IMR-90 (cell line): ENCODE data around the gene AOPEP.

Source experiments
- CHD1 ChIP-seq: IDR thresholded peaks from 2 replicates; pipeline ENCODE4 v1.6.1; 2012; ENCODE audit warnings: low read depth, low read length, improper control_type of control experiment
- POLR2A ChIP-seq: IDR thresholded peaks from 2 replicates; pipeline ENCODE4 v1.6.1; 2012; ENCODE audit warnings: mild to moderate bottlenecking, low read depth, low read length
- RAD21 ChIP-seq: IDR thresholded peaks from 2 replicates; pipeline ENCODE4 v1.6.1; 2012; ENCODE audit warnings: low read length, improper control_type of control experiment
- TF ChIP-seq, protein P1 (sequence below): conservative IDR thresholded peaks from 2 replicates; pipeline ENCODE4 v1.5.1; 2012; ENCODE audit warnings: mild to moderate bottlenecking, low read depth, low read length, improper control_type of control experiment

DNA sequence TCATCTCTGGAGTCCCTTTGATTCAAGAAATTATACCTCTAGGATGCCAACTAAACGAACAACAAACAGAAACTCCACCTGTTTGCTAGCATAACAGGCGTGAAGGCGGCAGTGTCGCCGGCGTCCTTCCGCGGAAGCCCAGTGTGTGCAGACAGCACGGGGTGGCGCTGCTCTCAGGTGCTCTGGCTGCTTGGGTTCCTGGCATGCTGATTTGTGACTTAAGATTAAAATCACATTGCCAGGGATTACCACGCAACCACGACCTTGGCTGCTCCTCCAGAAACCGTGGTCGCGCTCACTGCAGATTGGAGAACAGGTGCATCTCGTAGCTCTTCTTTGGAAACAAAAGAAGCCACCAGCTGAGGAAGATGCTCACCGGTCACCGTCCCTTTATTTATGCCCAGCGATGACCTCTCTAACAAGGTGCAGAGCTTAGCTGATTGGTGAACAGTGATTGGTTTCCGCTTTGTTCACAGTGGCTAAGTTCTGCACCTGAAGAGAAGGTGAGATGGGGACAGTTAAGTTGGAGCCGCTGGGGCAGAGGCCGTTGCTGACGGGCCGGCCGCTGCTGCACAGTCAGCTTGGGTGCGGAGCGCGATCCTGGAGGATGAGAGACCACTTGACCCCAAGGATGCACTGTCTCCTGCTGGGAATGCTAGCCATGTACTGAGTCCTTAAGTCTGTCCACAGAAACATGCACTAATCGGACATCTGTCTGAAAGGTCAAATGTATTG, 358.7 kb downstream of the AOPEP start:
- TF ChIP-seq, protein P1, sequence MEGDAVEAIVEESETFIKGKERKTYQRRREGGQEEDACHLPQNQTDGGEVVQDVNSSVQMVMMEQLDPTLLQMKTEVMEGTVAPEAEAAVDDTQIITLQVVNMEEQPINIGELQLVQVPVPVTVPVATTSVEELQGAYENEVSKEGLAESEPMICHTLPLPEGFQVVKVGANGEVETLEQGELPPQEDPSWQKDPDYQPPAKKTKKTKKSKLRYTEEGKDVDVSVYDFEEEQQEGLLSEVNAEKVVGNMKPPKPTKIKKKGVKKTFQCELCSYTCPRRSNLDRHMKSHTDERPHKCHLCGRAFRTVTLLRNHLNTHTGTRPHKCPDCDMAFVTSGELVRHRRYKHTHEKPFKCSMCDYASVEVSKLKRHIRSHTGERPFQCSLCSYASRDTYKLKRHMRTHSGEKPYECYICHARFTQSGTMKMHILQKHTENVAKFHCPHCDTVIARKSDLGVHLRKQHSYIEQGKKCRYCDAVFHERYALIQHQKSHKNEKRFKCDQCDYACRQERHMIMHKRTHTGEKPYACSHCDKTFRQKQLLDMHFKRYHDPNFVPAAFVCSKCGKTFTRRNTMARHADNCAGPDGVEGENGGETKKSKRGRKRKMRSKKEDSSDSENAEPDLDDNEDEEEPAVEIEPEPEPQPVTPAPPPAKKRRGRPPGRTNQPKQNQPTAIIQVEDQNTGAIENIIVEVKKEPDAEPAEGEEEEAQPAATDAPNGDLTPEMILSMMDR = no peak
- TF ChIP-seq CHD1 (no peak), RAD21 (no peak), POLR2A (no peak)
